Measurements from ENCODE around the gene SKOR1.

The SKOR1 gene

GRCh38 chr15:67794832-67795574, 30.3 kb upstream of the SKOR1 start:
- DNase-seq = no peak

DNA sequence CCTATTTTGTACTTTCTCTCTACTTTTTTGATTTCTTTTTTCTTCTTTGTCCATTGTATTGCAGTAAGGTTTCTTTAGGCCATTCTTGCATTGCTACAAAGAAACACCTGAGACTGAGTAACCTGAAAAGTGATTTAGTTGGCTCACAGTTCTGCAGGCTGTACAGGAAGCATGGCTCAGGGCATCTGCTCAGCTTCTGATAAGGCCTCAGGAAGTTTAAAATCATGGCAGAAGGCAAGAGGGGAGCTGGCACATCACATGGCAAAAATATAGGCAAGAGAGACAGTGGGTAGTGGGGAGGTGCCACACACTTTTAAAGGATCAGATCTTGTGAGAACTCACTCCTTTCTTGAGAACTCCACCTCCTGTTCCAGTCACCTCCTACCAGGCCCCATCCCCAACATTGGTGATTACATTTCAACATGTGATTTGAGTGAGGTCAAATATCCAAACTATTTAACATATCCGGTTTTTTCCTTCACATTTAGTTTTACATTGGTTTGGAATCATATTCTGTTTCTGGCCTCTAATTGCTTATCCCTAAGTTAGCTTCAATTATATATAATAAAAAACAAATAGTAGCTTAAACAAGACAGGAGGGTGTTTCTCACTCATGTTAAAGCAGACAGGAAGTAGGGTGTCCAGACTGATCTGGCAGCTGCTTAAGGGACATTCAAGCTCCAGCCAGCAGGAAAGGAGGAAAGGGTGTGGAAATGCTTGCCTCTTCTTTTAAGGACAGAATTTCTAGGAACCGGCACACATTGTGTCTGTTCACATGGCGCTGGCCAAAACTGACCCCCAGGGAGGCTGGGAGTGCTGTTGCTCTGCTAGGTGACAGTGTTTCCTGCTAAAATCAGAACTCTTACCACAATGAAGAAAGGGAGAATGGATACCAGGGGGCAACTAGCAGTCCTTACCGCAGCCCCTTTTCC, 28.8 kb upstream of the SKOR1 start:
- DNase-seq = no peak

GRCh38 chr15:67799801-67800205, 25.5 kb upstream of the SKOR1 start:
- DNase-seq = no peak

- DNase-seq = no peak
These were observed 24.2 kb upstream of the SKOR1 start for GRCh38 chr15:67801142-67801541.

DNA sequence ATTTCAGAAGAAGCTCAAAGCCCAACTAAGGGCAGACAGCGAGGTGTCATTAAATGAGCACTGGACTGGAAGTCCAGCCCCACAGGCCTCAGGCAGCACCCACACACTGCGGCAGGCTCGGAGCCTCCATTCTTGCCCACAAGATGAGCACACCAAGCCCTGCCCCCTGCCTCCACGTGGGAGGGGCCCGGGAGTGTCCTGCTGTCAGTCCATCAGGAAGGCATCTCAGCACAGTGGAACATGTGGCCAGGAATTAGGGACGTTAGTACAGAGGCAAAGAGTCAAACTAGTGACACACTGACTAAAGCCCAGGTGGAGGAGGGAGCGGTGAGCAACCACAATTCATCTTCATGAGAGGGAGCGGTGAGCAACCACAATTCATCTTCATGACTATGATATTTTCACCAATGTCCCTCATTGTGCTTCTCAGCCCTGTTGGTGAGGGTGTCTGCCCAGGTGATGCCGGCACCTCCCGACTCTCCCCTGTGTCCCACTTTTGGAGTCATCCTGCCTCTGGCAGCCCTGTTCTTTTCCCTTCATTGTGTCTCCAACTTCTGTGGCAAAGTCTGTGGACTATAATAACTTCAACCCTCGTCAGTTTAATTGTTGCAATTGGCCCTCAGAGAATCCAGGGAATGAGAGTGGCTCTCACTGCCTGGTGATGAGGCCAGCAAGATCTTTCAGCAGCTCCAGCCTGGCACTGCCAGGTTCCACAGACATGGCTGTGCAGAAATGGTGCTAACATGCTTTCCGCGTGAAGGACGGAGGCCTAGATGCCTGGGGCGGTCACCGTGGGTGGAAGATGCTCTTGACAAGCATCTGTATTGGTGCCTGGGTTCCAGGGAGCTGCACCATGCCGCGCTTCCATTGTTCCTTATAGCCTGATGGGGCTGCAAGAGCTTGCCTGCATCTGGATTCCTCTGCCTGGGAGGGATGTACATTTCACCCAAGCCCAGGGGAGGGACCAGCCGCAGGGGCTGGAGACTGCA, 23.1 kb upstream of the SKOR1 start:
- no peak for DNase-seq

DNA sequence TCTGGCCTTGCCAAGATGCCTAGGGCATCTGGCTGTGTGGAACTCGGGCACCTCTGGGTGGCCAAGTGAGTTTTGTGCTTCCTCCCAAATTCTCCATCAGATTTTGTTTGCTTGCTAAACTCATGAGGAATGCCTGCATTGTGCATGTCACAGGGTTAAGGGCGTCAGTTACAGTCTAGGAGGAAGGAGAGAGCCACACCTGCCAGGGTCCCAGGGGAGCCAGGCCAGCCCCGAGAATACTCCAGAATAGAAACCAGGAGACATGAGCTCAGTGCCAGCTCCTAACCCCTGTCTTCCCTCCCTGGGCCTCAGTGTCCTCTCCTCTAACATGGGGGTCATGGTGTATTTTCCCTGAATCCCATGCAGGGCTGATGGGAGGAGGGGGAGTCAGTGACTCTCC, 22.0 kb upstream of the SKOR1 start:
- no peak for DNase-seq

- no peak for DNase-seq
These were observed 21.1 kb upstream of the SKOR1 start for GRCh38 chr15:67803996-67804843.

GRCh38 chr15:67805008-67805665, 20.2 kb upstream of the SKOR1 start:
- DNase-seq = no peak

- DNase-seq = no peak
These were observed 19.4 kb upstream of the SKOR1 start for GRCh38 chr15:67805666-67806516.

- no peak for DNase-seq
These were observed 18.8 kb upstream of the SKOR1 start for GRCh38 chr15:67806536-67806935.

DNA sequence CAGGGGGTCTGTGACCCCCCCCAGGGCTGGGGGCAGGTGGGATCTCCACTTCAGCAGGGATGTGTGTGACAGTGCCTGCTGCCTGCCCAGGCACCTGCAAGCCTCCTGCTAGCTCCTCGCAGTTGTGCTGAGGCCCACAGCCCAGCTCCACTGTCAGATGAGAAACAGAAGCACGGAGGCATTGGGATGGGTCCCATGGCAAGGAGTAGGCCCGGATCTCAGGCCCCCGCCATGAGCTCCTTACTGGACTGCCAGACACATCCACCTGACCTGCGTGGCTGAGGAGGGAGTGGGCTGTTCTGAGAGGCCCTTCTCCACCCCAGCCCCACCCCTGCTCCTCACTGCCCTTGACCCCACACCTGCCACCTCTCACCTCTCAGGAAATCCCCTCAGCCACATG, 18.2 kb upstream of the SKOR1 start:
- no peak for DNase-seq

GRCh38 chr15:67807836-67808235, 17.5 kb upstream of the SKOR1 start:
- DNase-seq = no peak

GRCh38 chr15:67808821-67809220, 16.5 kb upstream of the SKOR1 start:
- DNase-seq = no peak

GRCh38 chr15:67809441-67809840, 15.9 kb upstream of the SKOR1 start:
- DNase-seq = no peak

- DNase-seq = no peak
These were observed 15.4 kb upstream of the SKOR1 start for GRCh38 chr15:67809866-67810265.

- DNase-seq = no peak
These were observed 13.1 kb upstream of the SKOR1 start for GRCh38 chr15:67812241-67812644.

GRCh38 chr15:67813104-67813634, 12.1 kb upstream of the SKOR1 start:
- DNase-seq = no peak

- DNase-seq = no peak
These were observed 10.2 kb upstream of the SKOR1 start for GRCh38 chr15:67815036-67815592.

- no peak for DNase-seq
These were observed 8.6 kb upstream of the SKOR1 start for GRCh38 chr15:67816668-67817067.

GRCh38 chr15:67818464-67818863, 6.8 kb upstream of the SKOR1 start:
- no peak for DNase-seq

Data from CD4-positive, alpha-beta T cell treated with Interleukin-12 subunit alpha and Interleukin-12 subunit beta, for 1 hour (primary cell).